Sigmoid colon (tissue), 4 donors: ENCODE measurements around the gene SRF.

Experiments used
- POLR2A ChIP-seq, 2 donors: fragments of 450-650 bp; IDR thresholded peaks; one replicate each; pipeline ENCODE4 v1.6.1; 2016; ENCODE audit warnings: antibody characterized with exemption in 2 of 2, mild to moderate bottlenecking in 2 of 2, moderate library complexity in 2 of 2
- POLR2AphosphoS5 ChIP-seq, 4 donors: sonication (generic); formaldehyde crosslinking; IDR thresholded peaks; one replicate each; pipeline ENCODE4 v1.6.1; 2017; ENCODE audit warnings: antibody characterized with exemption in 4 of 4
- TF ChIP-seq, protein P1 (sequence below), 4 experiments: fragments of 450-650 bp in 3 of 4; fragments of 200-600 bp in 1 of 4; IDR thresholded peaks; one replicate each; pipeline ENCODE4 v1.5.1; 2016 to 2019; ENCODE audit warnings: antibody characterized with exemption in 4 of 4, mild to moderate bottlenecking in 3 of 4, moderate library complexity in 2 of 4

DNA sequence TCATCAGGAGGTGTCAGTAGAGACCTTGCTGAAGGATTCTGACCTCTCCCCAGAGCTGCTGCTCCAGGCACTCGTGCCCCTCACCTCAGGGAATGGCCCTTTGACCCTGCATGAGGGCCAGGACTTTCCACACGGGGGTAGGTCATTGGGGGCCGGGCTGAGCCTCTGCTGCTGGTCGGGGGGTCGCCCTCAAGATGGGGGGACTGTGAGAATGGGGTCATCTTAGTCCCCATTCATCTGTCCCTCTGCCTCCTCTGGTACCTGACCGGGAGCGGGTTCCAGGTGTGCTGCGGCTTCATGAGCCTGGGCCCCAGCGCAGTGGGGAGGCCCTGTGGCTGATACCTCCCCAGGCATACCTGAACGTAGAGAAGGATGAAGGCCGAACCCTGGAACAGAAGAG is 42.4 kb downstream of the SRF start:
- TF ChIP-seq, protein P1, sequence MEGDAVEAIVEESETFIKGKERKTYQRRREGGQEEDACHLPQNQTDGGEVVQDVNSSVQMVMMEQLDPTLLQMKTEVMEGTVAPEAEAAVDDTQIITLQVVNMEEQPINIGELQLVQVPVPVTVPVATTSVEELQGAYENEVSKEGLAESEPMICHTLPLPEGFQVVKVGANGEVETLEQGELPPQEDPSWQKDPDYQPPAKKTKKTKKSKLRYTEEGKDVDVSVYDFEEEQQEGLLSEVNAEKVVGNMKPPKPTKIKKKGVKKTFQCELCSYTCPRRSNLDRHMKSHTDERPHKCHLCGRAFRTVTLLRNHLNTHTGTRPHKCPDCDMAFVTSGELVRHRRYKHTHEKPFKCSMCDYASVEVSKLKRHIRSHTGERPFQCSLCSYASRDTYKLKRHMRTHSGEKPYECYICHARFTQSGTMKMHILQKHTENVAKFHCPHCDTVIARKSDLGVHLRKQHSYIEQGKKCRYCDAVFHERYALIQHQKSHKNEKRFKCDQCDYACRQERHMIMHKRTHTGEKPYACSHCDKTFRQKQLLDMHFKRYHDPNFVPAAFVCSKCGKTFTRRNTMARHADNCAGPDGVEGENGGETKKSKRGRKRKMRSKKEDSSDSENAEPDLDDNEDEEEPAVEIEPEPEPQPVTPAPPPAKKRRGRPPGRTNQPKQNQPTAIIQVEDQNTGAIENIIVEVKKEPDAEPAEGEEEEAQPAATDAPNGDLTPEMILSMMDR (IDR thresholded peaks at IDR 0.05): no peak
- no peak for TF ChIP-seq POLR2A (IDR thresholded peaks at IDR 0.05)
- TF ChIP-seq POLR2AphosphoS5 (IDR thresholded peaks at IDR 0.05): no peak
